HL-60 (cell line): ENCODE results near the gene XPR1.

Source experiments
- CTCF ChIP-seq: IDR thresholded peaks from one replicate; pipeline ENCODE4 v1.5.1; 2011; ENCODE audit warnings: low read length, control low read depth, inconsistent platforms; ENCODE audit not compliant: insufficient read depth
- POLR2AphosphoS5 ChIP-seq: IDR thresholded peaks from 2 replicates; pipeline ENCODE4 v1.6.1; 2012; ENCODE audit warnings: low read depth
- REST ChIP-seq: IDR thresholded peaks from 2 replicates; pipeline ENCODE4 v1.6.1; 2012; ENCODE audit warnings: low read depth; ENCODE audit not compliant: insufficient replicate concordance

- TF ChIP-seq CTCF (no peak), REST (no peak), POLR2AphosphoS5 (no peak)
These were observed 296.8 kb downstream of the XPR1 start for GRCh38 chr1:180928331-180929230.
